Stimulated activated CD4-positive, alpha-beta T cell treated with anti-CD3 and anti-CD28 coated beads, Interleukin-2, amount 100 ng/mL, for 24 hours (primary cell): ENCODE results near the gene OXER1.

Experiments used
- DNase-seq, 2 donors: peaks; one replicate each; pipeline ENCODE4 v3.0.0-alpha.2; 2020

OXER1 gene

DNA sequence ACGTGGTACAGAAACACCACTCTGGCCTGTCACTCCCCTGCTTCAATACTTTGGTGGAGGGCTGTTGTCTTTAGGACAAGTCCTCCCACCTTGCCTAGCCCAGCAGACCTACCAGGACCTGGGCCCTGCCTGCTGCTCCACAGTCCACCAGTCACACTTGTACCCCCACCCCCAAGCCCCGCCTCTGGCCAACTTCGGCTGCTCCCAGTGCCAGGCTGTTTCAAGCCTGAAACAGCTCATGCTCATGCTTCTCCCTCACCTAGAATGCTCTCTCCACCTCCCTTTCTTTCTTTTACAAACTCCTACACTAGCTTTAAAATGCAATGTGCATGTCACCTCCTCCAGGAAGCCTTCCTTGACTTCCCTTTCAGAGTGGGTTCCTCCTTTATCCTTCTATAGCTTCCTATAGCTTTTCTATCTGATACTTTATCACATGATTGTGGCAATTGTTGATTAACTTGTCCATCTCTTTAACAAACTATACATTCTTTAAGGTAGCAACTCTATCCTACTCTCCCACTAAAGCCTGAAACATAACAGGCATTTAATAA, 4.8 kb upstream of the OXER1 start:
- no peak for DNase-seq

DNA sequence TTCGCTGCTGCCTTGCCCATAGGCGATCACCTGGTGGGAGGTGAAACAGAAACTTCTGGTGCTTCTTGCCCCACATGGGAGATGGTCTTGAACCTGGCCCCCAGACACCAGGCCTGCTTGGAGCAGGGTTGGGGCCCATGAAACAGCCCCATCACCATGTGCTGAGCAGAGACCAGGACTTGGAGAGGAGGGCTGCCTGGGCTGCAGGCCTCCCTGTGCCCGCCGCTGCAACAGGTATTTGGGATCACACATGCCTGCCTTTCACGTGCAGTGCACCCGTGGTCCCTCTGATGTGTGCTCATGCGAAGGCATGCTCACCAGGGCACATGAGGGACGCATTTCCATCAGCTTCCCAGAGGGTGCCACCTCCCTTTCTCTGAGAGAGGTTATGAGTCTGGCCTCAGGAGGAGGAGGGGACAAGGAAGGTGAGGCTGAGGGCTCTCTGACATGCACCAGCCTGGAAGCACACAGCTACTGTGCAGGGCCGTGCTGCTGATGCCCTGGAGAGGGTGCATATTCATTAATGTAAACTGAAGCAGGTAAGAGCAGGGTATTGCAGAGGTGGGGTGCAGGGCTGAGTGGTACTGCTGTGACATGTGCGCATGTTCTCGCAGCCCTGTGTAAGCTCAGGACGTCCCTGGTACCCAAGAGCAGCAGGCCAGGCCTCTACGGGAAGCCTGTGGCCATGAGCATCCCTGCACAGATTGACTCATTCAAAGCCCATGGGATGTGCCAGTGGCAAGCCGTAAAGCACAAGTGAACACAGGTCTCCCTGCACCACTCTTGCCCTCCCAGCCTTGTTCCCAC, 4.2 kb upstream of the OXER1 start:
- DNase-seq, result no peak

DNA sequence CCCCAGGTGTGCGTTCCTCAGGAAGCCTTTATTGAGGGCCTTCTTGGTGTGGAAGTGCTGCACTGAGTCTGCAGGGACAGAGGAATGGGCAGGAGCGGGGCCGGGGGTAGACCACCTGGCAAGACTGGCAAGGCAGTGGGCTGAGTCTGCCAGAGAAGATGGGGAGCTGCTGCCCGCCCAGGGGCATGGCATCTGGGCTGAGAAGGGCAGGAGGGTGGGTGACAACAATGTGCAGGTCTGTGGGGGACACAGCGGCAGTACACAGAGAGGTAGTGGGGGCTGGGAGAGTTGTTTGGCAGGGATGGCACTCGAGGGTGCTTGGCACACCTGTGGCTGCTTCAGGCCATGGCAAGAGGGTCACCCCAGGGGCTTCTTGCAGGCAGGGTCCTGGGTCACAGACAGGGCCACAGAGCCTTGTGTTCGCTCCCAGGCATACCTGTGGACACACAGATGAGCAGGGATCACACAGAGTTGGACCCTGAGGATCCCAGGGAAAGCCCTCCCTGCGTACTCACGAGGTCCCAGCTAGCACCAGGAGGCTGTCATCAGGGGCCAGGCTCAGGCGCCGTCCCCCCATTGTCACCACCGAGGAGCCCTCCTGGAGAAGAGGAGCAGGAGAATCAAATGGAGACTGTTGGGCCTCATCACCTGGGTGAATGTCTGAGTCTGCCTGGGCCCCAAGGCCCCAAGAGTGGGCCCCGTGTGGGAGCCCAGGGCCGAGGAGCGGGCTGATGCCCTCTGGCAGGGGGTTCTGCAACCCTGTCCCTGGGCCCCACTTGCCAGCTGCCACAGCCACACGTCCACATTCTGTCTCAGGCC, 3.4 kb upstream of the OXER1 start:
- no peak for DNase-seq

DNA sequence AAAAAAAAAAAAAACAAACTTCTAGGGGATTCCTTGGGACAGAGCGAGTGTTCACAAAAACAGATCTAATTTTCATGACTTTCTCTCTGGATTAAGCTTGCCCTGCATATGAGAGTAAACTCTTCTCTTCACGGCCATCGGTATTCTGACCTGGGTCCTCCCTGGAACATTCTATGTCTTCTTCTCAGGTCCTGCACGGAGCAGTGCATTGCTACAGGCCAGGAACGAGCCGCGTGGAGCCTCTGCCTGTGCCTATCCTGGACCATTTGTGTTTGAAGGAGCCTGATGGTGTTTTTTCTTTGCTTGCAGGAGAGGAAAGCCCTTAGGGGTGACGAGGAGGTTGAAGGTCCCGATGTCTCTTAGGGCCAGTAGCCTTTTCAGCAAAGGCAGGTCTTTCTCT, 1.8 kb upstream of the OXER1 start:
- no peak for DNase-seq

DNA sequence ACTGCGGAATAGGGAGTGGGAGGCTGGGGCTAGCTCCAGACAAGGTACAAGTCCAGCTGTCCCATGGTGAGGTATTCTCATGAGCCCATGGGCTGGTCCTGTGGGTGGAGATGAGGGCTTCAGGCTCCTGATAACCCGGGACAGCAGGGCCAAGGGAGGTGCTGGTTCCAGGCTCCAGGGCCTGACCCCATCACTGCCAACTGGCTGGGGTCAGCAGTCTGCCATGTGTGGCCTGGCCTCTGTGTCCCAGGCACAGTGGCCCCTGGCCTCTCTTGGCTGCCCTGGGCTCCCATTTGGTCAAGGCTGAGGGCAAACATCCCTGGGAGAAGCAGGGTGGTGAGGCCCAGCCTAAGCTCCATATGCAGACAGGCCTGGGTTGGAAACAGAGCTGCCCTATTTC, 966 bp upstream of the OXER1 start:
- no peak for DNase-seq

DNA sequence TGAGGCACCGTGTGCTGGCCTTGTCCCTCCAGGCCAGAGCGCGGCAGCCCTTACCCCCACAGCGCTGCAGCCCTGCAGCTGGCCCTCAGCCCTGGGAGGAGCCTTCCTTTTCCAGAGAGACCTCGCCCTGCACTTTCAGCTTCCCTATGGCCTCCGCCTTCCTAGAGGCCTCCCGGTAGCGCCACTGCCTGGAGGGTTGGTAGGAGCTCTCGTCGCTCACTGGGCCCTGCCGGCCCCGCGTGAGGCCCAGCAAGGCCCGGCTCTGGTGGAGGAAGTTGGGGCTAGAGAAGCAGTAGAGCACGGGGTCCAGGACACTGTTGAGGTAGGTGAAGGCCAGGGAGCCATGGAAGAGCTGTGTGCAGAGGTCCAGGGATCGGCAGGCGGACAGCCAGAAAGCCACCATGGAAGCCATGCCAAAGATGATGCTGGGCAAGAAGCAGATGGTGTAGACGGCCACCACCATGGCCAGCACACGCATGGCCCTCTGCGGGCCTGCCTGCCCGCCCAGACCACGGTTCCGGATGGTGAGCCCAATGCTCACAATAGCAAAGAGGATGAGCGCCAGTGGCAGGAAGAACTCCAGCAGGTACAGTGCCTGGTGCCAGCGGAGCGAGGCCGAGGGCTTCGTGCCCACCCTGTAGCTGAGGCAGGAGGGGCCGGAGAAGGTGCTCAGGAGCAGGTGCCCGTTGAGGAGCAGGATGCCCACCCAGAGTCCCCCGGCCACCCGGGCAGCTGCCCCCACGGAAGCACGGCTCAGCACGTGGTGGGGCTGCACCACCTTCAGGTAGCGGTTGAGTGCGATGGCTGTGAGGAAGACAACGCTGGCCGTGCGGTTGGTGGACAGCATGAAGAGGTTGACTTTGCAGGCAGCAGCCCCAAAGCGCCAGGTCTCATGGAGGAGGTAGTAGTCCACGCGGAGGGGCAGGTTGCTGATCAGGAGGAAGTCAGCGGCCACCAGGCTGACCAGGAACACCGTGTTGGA, 821 bp downstream of the OXER1 start:
- DNase-seq, result no peak

DNA sequence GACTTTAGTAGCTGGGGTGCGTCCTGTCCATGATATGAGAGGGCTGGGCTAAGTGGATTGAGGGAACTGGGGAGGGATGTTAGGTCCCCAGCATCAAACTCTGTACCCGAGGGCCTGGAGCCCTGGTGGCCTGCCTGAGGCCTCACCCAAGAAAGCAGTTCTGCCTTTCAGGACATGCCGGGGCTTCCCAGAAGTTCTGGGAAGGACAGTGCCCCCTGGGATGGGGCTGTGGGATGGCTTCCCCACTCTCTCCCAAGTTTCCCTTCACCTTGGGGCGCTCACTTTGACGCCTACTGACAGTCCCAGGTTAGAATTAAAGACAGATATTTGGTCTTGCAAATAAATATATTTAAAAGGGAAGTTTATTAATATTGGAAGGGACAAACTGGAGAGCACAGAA, 1.8 kb downstream of the OXER1 start:
- no peak for DNase-seq

DNA sequence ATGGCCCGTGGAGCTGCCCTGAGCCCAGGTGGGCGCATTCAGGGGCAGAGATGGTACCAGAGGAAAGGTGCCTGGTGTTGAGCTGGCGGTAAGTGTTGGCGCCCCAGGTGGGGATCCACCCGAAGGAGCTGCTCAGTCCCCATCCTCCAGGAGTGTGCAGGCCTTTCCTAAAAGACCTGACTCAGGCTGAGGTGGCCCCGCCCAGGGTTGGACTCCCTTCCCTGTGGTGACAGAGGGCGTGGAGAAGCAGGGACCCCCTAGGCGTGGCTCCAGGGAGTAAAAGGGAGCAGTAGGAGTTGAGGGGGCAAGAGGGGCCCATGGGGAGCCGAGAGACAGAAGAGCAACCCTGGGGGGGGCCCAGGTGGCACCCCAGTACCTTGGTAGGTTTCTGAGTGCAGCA, 2.4 kb downstream of the OXER1 start:
- DNase-seq, result no peak

DNA sequence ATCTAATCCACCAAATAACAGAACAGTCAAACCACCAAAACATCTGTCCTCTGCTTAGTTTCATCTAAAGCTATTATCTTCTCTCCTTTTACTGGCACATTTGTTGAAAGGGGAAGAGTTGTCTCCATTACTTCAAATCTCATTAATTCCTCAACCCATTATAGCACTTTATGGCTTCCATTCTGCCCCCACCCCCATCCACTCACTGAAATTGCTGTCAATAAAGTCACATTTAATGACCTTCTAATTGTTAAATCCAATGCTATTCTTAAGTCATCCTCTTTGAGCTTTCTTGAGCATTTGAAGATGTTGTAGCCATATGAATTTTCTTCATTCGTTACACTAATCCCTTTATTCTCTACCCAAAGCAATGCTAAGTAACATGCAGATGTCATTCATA, 5.2 kb downstream of the OXER1 start:
- DNase-seq, result no peak

DNA sequence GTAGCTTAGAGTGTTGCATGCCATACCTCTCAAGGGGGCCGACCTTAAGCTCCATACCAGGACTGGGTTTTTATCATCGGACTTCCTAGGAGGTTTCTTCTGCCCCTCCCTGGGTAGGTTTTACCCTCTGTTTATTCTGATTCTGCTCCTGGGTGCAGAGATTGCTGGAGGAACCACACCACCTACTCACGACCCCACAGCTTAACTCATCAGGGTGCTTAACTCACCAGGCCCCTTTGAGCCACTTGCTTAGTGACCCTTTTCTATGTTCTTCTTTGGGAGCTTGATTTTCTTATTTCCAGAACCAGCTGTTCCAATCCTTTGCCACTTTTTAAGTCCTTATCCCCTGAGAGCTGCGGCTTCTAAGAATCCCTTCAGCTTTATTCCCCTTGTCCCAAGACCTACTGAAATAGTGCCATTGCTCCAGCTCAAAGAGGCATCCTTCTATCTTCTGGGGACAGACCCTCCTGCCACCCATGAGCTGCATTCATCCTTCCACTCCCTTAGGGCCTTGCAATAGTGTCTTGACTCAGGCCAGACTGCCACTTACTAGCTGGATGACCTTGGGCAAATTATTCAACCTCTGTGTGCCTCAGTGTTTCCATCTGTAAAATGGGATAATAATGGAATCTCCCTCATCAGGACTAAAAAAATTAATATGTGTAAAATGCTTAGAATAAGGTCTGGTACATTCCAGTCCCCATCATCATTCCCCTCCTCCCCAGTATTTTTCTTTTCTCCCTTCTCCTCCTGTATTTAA, 5.8 kb downstream of the OXER1 start:
- no peak for DNase-seq

DNA sequence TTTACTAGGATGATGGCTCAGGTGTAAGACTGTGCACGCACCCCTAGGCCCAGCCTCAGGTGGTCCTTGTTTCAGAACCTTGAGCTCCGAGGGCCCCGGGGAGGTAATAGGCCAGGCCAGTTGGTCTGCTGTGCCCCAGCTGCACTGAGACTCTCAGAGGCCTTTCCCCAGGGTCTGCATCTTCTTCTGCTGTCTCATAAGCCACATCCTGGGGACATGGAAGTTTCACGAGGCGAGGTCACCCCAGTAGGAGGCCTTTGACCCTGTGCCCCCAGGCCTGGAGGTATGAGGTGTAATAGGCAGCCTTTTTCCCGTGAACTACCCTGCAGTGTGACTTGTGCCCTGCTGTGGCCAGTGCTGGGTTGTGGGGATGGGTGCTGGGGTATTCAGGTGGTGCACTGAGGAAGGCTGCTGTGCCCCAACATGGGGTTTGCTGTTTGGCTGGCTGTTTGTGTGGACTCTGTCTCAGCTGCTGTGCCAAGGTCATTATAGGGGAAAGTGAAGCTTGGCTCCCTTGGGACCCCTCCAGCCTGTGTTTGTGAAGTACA, 6.9 kb downstream of the OXER1 start:
- no peak for DNase-seq

DNA sequence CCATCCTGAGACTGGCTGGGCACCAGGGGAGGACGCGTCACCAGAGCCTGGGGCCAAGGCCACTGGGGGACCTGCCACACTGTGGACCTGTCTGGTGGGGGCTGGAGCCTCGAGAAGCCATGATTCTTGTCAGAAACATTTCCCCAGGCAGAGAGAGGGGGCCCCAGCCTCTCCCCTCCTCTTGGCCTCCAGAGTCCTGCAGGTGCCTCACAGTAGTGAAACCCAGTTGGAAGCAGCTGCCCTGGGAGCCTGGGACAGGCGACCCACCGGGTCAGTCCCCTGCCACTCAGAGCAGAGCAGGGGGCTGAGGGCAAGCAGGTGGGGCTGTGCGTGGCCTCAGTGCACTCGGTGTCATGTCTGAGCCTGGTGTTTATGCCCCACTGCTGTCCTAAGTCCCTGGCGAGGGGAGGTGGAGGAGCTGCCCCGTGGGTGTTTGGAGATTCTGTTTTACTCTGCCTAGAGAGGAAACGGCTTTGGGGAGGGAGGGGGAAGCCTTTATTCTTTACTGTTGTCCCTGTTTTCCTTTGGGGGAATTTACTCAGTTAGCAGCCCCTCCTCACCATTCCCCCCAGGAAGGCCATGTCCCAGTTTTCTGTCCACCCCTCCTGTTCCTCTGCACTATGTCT, 7.7 kb downstream of the OXER1 start:
- no peak for DNase-seq

DNA sequence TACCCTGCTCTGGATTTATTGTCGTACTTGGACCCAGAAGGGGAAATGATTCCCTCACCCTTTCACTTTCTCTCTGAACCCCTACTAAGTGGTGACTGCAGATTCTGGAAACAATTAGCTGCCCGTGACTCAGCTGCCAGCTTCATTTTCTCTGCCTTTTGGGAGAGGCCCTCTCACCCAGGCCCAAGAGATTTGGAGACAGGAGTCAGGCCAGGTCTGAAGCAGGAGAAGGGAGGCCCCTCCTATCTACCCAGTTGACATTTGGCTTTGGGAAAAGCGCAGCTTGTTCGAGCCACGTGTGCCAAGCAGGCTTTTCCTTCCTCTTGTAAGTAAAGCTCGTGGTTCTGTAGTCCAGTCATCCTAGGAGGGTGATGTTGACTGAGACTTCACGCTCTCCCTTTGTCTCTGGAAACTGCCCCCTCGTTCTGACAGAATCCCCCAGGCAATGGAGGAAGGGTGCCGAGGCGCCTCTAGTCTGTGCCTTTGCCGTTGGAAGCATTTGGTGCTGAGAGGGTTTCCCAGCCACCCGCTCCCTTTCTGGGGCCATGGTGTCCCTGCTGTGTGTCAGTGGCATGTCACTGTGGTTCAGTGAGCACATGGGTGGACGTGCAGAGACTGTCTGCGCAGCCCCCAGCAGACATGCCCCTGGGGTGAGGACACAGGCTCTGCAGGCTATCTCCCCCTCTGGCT, 8.6 kb downstream of the OXER1 start:
- DNase-seq, result no peak

DNA sequence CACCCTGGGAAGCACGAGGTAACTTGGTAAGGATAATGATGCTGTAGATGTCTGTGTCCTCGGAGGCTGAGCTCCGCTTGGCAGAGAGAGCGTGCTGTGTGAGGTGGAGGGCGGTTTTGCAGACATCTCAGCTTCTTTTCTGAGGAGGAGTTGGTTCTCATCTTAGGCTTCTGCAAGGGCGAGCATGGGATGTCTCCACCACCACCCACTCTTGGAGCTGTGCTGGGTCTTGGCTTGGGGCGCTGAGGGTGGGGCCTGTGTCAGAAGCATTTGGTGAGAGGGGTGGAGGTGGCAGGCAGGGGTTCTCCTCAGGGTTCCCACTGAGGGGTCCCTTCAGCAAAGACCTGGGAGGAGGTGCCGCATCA, 9.2 kb downstream of the OXER1 start:
- no peak for DNase-seq

DNA sequence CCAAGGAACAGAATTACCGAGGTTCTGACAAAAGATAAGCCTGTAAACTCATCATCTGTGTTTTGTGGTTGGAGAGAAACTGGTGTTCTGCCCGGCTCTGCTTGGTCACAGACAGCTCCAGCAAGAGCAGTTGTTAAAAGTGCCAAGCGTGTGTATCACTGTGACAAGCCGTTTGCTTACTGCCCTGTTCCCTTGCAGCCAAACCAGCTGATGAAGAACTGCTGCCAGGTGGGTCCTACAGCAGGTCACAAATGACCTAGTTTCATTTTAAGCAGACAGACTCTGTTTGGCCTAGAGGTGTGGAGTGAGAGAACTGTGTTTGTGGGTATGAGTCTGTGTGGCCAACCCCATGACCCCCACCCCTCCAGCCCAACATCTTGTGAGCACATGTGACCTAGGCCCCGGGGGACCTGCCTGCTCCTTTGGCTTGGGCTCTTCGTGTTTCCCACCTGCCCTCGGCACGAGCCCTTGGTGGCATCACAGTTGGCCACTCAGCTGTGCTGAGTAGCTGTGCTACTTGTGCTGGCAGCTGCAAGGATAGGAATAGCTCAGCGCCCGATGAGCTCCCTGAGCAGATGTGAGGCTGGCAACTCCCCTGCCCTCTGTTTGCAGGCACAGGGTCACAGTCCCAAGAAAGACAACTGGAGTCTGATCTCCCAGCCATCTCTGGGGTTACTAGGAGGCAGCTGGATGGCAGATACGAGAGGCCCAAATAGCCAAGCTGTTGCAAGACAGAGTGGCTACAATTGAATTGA, 9.7 kb downstream of the OXER1 start:
- no peak for DNase-seq

DNA sequence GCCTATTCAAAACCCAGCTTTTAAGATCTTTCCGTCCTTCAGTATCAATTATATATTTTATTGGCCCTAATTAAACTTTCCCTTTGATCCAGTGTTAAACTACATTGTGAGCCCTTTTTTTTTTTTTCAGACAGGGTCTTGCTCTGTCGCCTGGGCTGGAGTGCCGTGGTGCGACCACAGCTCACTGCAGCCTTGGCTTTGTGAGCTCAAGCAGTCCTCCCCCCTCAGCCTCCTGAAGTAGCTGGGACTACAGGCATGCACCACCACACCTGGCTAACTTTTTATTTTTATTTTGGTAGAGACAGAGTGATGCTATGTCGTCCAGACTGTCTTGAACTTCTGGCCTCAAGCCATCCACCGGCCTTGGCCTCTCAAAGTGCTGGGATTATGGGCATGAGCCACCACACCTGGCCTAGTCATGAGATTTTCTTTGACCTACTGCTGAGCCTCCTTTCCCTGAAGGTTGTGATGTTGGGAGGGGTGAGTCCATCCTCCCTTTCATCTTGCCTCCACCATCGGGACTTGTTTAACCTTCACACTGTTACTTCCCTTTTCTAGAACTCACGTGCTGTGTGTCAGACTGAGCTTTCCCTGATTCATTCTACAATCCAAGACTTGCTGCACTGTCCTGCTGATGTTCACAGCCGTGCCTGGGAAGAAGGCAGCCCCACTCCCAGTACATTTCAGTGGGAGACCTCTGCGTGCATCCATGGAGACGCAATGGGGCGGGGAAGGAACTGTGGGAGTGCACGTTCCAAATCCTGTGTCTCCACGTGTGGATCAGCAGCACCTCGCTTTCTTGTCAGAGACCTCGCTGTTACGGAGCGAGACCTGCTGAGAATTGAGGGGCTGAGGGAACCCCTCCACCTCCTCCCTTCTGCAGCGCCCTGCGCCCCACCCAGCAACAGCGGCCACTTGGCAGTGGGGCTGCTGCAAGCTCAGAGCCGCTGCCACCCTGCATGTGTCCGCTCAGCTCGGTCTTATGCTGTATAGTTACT, 10.8 kb downstream of the OXER1 start:
- DNase-seq, result no peak

DNA sequence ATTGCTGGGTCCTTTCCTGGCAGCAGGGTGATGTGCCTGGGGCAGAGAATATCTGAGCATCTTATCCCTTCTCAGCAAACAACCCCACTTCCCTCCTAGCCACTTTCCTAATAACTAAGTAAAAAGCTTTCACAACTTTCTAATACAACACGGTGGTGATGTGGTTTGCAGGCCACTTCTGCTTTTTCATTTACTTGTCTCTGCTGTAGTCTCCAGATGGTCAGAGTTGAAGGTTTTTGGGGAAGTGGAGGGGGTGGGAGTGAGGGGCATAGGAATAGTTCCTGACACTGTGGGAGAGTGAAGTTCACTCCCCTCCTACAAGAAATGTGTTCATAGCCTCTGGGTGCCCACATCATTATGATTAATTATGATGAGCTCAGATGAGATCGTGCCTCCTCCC, 11.6 kb downstream of the OXER1 start:
- DNase-seq, result no peak

DNA sequence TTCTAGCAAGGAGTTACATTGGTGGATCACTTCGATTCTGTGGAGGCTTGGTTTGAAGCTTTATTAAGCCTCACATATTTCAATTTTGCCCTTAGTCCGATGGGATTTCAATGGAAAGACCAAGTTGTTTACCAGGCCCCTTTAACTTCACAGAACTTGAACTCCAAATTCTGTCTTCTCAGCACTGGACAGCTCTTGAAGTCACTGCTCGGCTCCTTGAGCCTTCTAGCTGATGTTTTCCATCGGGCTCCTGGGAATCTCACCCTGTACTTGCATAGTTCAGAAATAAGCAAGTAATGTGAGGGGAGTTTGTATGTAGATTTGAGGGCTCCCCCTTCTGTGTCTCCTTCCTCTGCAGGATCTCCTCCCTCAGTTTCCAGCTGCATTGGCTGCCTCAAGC, 15.1 kb downstream of the OXER1 start:
- no peak for DNase-seq

DNA sequence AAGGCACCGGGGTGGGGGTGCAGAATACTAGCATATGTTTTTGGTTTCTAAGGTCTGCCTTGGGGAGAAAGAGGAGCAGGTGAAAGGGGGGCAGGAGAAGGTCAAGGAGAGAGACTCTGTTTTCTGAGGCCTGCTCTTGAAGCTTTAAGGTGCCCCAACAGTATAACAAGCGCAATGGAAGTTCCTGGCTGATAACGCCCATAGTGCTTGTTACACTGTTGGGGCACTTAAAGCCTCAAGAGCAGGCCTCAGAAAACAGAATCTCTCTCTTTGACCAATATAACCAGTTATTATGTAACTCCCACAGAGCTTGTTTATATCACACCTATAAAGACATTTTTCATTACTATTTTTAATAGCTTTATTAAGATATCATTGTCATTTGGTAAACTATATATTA, 16.5 kb downstream of the OXER1 start:
- DNase-seq, result no peak
